ENCODE measurements around the gene PLXNB1.

Gene PLXNB1

DNA sequence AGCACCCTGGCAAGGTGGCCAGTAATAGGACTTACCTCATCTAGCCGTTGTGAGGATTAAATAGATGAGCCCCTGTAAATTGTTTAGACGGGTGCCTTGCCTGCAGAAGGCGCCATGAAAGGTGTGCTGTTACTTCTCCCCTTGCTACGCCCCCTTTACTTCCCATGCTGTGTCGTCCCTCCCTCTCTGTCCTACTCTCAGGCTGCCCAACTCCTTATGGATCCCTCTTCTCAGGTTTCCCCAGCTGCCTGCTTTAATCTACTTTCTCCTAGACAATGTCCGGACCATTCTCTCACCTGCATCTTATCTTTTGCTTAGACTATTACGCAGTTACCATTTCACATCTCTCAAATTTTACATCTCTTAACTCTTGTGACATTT lies 59.6 kb downstream of the PLXNB1 start:
- DNase-seq (ENCODE audit: low spot score): no peak

DNA sequence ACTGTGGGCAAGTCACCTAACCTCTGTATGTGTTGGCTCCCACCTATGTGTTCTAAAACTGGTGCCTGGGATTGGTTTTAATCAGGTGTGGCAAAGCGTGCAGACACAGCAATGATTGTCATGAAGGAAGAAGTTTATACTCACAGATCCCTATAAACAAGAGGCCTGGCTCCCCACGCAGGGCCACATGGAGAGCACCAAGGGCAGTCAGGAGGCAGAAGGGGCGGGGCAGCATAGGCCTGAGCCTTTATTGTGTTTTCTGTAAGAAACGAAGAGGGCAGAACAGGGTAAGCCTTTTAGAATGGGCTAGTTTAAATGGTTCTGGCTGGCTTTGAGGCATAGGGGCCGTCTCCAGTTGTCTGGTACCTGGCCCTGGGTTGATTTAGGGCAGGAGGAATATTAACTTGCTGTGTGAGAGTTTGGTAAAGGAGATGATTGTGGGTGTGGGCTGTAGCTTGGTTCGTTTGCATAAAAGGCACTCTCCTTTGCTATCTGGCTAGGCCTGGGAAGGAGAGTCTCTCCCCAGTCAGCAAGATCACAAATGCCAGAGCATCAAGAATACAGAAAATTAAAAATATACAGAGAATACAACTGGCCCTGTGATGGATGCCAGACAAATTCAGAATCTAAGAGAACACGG lies 60.1 kb downstream of the PLXNB1 start:
- no peak for DNase-seq (ENCODE audit: low spot score)

DNA sequence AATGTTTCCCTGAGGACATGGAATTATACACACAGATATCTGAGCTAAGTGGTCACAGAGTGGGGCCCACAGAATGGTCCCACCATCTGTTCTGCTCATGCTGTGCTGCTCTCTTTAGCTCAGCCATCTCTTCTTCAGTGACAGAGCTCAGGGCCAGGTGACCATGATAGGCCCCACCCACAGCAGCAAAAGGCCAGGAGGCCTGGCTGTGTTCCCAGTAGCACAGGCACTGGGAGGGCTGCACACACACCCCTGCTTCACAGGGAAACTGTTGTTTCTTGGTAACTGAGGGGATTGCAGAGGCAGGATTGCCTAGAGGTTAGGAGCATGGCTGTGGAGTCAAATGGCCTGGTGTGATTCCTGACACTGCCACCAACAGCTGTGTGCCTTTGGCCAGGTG lies 62.7 kb downstream of the PLXNB1 start:
- DNase-seq (ENCODE audit: low spot score): no peak

DNA sequence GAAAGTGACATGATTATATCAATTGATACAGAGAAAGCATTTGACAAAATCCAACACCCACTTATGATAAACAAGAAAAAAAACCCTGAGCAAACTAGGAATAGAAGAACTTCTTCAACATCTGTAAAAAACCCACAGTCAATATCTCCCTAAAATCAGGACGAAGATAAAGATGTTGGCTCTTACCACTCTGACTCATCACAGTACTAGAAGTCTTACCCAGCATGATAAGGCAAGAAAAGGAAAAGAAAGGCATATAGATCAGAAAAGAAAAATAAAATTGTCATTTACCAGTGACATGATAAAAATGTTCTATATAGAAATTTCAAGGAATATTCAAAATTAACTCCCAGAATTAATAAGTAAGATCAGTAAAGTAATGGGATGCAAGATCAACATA lies 65.0 kb downstream of the PLXNB1 start:
- DNase-seq (ENCODE audit: low spot score): no peak

DNA sequence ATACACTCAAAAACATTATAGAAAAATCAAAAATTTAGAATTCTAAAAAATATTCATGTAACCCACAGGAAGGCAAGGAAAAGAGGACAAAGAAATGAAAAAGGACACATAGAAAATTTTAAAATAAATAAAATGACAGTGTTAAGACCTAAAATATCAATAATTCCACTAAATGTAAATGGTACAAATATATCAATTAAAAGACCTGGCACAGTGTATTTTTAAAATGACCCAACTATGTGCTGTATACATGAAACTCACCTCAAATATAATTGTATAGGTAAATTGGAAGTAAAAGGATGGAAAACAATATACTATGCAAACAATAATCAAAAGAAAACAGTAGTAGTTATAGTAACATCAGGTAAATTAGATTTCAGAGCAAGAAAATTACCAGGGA lies 68.0 kb downstream of the PLXNB1 start:
- no peak for DNase-seq (ENCODE audit: low spot score)

DNA sequence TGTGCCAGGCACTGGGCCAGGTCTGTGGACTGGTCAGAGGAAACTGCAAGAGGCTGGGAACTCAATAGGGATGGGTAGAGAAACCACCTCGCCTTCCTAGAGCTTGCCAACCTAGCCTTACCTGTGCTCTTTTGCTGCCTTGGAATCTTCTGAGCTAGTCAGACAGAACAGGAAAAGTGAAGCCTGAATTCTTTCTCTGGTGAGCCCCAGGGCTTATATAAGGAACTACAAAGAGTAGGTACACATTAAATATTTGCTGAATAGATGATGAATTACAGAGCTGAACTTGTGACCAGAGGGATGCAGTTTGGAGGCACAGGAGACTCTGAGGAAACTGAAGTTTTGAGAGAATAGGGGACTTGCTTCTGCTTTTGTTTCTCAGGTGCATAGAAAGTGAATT lies 73.5 kb downstream of the PLXNB1 start:
- DNase-seq (ENCODE audit: low spot score): no peak

DNA sequence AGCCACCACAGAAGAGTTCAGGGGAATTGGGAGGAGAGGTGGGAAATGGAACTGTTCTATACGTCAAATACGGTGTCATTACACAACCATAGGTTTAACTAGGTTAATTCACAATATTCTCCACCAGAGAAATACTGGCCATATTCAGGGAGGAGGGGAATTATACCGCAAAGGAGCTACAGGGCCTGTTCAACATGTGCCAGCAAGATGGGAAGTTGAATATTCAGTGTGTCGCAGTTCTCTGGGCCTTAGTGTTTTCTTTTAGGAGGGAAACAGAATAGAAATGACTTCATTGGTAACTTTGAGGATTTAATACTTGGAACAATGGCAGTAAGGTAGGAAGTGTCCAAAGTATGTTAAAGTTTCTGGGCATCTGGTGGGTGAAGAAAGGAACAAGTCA lies 75.9 kb downstream of the PLXNB1 start:
- no peak for DNase-seq (ENCODE audit: low spot score)
